GM19324 (cell line): ENCODE results near the gene TRIM3.
"Not testable (repeated sequence)": the region's sequence is repeated elsewhere in the genome, so short reads cannot be mapped to it uniquely, and the experiment has no call there.

Source experiments
- ATAC-seq: cut with Tn5 transposase; IDR thresholded peaks from one replicate; pipeline ENCODE4 v1.9.1; 2021; ENCODE audit warnings: mild to moderate bottlenecking, moderate library complexity; ENCODE audit not compliant: unreplicated experiment, low FRiP score

The TRIM3 gene

GRCh38 chr11:6473451-6474412 is at the start of gene TRIM3:
Gene TRIM3, minus strand, starts transcription at chr11:6473941. Its CDS starts 8,246 bp downstream, at chr11:6465695.
- ATAC-seq: peak; percentile 89

GRCh38 chr11:6523253-6523652 is 49.5 kb upstream of the TRIM3 start:
- ATAC-seq: no peak

- not testable (repeated sequence) for ATAC-seq
Measured at GRCh38 chr11:6521946-6522345, 48.2 kb upstream of the TRIM3 start.

- no peak for ATAC-seq
Measured at GRCh38 chr11:6520265-6520664, 46.5 kb upstream of the TRIM3 start.

GRCh38 chr11:6516865-6517264 is 43.1 kb upstream of the TRIM3 start:
- ATAC-seq: no peak

- no peak for ATAC-seq
Measured at GRCh38 chr11:6505577-6506240, 32.0 kb upstream of the TRIM3 start.

- no peak for ATAC-seq
Measured at GRCh38 chr11:6504166-6504565, 30.4 kb upstream of the TRIM3 start.

- no peak for ATAC-seq
Measured at GRCh38 chr11:6502382-6502781, 28.6 kb upstream of the TRIM3 start.

- ATAC-seq: no peak
Measured at GRCh38 chr11:6498544-6498943, 24.8 kb upstream of the TRIM3 start.

- ATAC-seq: no peak
Measured at GRCh38 chr11:6498121-6498520, 24.4 kb upstream of the TRIM3 start.

- no peak for ATAC-seq
Measured at GRCh38 chr11:6497069-6497839, 23.5 kb upstream of the TRIM3 start, which contains the start of gene DNHD1. Gene DNHD1, plus strand, starts transcription at chr11:6497280. Its CDS starts 936 bp downstream, at chr11:6498216.

GRCh38 chr11:6489306-6489705 is 15.6 kb upstream of the TRIM3 start:
- ATAC-seq: no peak

GRCh38 chr11:6488821-6489220 is 15.1 kb upstream of the TRIM3 start:
- no peak for ATAC-seq

- ATAC-seq: no peak
Measured at GRCh38 chr11:6488342-6488741, 14.6 kb upstream of the TRIM3 start.

GRCh38 chr11:6486938-6487337 is 13.2 kb upstream of the TRIM3 start:
- ATAC-seq: no peak

GRCh38 chr11:6486256-6486655 is 12.5 kb upstream of the TRIM3 start:
- no peak for ATAC-seq

GRCh38 chr11:6485661-6486060 is 11.9 kb upstream of the TRIM3 start:
- ATAC-seq: no peak

- ATAC-seq: no peak
Measured at GRCh38 chr11:6483015-6483414, 9.3 kb upstream of the TRIM3 start.

GRCh38 chr11:6482441-6482840 is 8.7 kb upstream of the TRIM3 start:
- no peak for ATAC-seq

- ATAC-seq: no peak
Measured at GRCh38 chr11:6481924-6482275, 8.2 kb upstream of the TRIM3 start.
